ENCODE measurements around the gene ADGRA1. TPM values are rescaled to one million over a fixed set of nuclear protein-coding genes. Genes with fewer than 3 reads are reported as not detected.
A peak's percentile ranks its signal among the peaks of the same experiment; 100 is the strongest.

Gene ADGRA1, protein sequence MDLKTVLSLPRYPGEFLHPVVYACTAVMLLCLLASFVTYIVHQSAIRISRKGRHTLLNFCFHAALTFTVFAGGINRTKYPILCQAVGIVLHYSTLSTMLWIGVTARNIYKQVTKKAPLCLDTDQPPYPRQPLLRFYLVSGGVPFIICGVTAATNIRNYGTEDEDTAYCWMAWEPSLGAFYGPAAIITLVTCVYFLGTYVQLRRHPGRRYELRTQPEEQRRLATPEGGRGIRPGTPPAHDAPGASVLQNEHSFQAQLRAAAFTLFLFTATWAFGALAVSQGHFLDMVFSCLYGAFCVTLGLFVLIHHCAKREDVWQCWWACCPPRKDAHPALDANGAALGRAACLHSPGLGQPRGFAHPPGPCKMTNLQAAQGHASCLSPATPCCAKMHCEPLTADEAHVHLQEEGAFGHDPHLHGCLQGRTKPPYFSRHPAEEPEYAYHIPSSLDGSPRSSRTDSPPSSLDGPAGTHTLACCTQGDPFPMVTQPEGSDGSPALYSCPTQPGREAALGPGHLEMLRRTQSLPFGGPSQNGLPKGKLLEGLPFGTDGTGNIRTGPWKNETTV
- not detected in 2 replicates for polyA plus RNA-seq (2011; rRNA removed)
- not detected in 2 replicates for polyA plus RNA-seq (2012; cell fraction: cytosol; rRNA removed)
- 0.02 TPM in 1 of 2 replicates, not detected in the other for polyA plus RNA-seq (2012; cell fraction: nucleus; rRNA removed)
- polyA plus RNA-seq (2017; fragmentation: RNase III; extraction: RNeasy Plus Mini Kit Qiagen cat#74134 plus additional on column Dnase treatment): 0.03 TPM in 1 of 3 replicates, not detected in the others
- not detected in 2 replicates for polyA minus RNA-seq (2011; rRNA and poly(A)+ RNA removed)

DNA sequence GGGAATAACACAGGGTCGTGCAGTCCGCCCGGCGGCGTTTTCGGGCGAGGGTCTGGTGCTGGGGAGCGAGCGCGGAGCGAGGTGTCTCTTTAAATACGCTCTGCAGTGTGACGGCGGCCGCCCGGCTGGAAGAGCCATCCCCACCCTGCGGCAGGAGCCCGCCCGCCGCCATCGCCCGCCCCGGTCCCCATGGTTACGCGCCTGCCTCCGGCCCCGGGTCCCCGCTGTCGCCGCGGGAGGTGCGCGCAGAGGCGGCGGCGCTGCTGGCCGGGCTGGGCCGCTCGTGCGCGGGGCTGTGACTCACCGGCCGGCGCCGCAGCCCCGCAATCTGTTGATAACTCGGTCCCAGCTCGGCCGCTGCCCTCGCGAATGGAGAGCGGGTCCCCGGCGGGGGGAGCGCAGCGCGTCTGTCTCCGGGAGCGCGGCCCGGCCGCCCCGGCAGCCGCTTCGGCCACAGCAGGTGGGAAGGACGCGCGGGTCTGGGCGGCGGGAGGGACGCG lies at the start of gene ADGRA1:
ADGRA1 (plus strand) TSS at position 246 of the 500 bp plus-strand sequence. CDS start 986 bp downstream, outside the sequence.
- FAIRE-seq (no peak), DNase-seq (ENCODE audit: low read depth in 1 of 2, low spot score in 1 of 2) (no peak), ATAC-seq (peak; percentile 19 to 37; a peak in 3 of 6 replicates)
- TF ChIP-seq FOXS1 (CRISPR knock-in tag; IDR thresholded peaks at IDR 0.05): no peak
- TF ChIP-seq, protein P1, sequence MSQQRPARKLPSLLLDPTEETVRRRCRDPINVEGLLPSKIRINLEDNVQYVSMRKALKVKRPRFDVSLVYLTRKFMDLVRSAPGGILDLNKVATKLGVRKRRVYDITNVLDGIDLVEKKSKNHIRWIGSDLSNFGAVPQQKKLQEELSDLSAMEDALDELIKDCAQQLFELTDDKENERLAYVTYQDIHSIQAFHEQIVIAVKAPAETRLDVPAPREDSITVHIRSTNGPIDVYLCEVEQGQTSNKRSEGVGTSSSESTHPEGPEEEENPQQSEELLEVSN (IDR thresholded peaks at IDR 0.05; ENCODE audit: borderline replicate concordance, low read depth): no peak
- TF ChIP-seq HOXB13 (CRISPR knock-in tag; IDR thresholded peaks at IDR 0.05; ENCODE audit: low read depth): no peak
- TF ChIP-seq, protein P2, sequence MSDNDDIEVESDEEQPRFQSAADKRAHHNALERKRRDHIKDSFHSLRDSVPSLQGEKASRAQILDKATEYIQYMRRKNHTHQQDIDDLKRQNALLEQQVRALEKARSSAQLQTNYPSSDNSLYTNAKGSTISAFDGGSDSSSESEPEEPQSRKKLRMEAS (IDR thresholded peaks at IDR 0.05): no peak
- TF ChIP-seq, protein P3, sequence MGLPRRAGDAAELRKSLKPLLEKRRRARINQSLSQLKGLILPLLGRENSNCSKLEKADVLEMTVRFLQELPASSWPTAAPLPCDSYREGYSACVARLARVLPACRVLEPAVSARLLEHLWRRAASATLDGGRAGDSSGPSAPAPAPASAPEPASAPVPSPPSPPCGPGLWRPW (IDR thresholded peaks at IDR 0.05): no peak
- TF ChIP-seq, protein P4, sequence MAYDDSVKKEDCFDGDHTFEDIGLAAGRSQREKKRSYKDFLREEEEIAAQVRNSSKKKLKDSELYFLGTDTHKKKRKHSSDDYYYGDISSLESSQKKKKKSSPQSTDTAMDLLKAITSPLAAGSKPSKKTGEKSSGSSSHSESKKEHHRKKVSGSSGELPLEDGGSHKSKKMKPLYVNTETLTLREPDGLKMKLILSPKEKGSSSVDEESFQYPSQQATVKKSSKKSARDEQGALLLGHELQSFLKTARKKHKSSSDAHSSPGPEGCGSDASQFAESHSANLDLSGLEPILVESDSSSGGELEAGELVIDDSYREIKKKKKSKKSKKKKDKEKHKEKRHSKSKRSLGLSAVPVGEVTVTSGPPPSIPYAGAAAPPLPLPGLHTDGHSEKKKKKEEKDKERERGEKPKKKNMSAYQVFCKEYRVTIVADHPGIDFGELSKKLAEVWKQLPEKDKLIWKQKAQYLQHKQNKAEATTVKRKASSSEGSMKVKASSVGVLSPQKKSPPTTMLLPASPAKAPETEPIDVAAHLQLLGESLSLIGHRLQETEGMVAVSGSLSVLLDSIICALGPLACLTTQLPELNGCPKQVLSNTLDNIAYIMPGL (CRISPR knock-in tag; IDR thresholded peaks at IDR 0.05; ENCODE audit: borderline replicate concordance): no peak
- no peak for TF ChIP-seq CHD2 (IDR thresholded peaks at IDR 0.05; ENCODE audit: low read length, partially characterized antibody)
- TF ChIP-seq EP300 (IDR thresholded peaks at IDR 0.05): no peak
- TF ChIP-seq, protein P5, sequence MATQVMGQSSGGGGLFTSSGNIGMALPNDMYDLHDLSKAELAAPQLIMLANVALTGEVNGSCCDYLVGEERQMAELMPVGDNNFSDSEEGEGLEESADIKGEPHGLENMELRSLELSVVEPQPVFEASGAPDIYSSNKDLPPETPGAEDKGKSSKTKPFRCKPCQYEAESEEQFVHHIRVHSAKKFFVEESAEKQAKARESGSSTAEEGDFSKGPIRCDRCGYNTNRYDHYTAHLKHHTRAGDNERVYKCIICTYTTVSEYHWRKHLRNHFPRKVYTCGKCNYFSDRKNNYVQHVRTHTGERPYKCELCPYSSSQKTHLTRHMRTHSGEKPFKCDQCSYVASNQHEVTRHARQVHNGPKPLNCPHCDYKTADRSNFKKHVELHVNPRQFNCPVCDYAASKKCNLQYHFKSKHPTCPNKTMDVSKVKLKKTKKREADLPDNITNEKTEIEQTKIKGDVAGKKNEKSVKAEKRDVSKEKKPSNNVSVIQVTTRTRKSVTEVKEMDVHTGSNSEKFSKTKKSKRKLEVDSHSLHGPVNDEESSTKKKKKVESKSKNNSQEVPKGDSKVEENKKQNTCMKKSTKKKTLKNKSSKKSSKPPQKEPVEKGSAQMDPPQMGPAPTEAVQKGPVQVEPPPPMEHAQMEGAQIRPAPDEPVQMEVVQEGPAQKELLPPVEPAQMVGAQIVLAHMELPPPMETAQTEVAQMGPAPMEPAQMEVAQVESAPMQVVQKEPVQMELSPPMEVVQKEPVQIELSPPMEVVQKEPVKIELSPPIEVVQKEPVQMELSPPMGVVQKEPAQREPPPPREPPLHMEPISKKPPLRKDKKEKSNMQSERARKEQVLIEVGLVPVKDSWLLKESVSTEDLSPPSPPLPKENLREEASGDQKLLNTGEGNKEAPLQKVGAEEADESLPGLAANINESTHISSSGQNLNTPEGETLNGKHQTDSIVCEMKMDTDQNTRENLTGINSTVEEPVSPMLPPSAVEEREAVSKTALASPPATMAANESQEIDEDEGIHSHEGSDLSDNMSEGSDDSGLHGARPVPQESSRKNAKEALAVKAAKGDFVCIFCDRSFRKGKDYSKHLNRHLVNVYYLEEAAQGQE (IDR thresholded peaks at IDR 0.05): no peak
- no peak for TF ChIP-seq EHF (CRISPR knock-in tag; IDR thresholded peaks at IDR 0.05)
- no peak for TF ChIP-seq SREBF2 (IDR thresholded peaks at IDR 0.05)
- no peak for TF ChIP-seq CEBPB (IDR thresholded peaks at IDR 0.05)
- no peak for TF ChIP-seq MAFK (IDR thresholded peaks at IDR 0.05; ENCODE audit: partially characterized antibody)
- H3K4me3 ChIP-seq: peak within 1 kb of the TSS; percentile 40
- WGBS (ENCODE audit: missing lambda C conversion rate): 3% methylated on average over 11 of the region's 72 CpGs
- H3K4me1 ChIP-seq: peaks cover 10% of the 10 kb centered on the region; the same call in 2 of the 3 replicates
- no peaks in the 10 kb centered on the region for H3K9me3 ChIP-seq
- ChIA-PET POLR2A (no interaction called here), CTCF (no interaction called here)
- H3K4me2 ChIP-seq: peak within 1 kb of the TSS; percentile 88
- no peak within 1 kb of the TSS for H3K27ac ChIP-seq

DNA sequence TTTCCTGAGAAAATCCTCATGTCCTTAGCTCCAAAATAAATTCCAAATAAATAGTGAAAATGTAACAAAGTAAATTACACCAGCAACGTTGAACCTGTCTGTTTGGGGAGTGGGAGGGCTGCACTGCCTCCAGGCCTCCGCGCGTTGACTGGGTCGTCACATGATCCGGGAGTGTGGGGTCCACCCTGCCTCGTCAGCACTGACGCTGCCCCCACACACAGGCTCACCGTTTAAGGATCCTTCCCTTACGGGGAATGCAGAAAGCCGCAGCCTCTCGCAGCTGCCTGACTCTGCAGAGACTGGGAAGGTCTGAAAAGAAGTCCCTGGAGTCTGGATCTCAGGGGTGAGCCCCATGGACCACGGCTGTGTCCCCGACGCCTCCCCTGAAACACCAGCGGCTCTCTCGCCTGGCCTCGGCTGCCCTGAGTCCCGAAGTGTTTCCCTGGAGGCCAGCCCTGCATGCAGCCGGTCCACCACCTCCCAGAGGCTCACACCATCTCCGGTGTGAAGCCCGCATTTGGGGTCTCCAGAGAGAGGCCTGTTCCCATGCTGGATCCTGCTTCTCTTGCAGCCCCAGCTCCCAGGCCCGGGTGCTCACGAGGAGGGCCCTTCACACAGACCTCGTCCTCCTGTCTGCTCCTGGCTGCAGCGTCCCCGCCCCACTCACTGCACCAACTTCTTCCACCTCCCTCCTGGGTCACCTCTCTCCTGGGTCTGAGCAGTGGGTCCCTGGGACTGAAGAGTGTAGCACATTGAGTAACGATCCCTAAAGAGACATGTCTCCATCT lies 49.5 kb upstream of the ADGRA1 start:
- no peak for TF ChIP-seq CEBPB (IDR thresholded peaks at IDR 0.05)
- TF ChIP-seq ZNF302 (CRISPR knock-in tag; IDR thresholded peaks at IDR 0.05): no peak
- TF ChIP-seq ZSCAN20 (CRISPR knock-in tag; IDR thresholded peaks at IDR 0.05): no peak
- TF ChIP-seq JUNB (IDR thresholded peaks at IDR 0.05): no peak
- TF ChIP-seq PHF8 (IDR thresholded peaks at IDR 0.05; ENCODE audit: borderline replicate concordance, low read depth): no peak
- TF ChIP-seq, protein P6, sequence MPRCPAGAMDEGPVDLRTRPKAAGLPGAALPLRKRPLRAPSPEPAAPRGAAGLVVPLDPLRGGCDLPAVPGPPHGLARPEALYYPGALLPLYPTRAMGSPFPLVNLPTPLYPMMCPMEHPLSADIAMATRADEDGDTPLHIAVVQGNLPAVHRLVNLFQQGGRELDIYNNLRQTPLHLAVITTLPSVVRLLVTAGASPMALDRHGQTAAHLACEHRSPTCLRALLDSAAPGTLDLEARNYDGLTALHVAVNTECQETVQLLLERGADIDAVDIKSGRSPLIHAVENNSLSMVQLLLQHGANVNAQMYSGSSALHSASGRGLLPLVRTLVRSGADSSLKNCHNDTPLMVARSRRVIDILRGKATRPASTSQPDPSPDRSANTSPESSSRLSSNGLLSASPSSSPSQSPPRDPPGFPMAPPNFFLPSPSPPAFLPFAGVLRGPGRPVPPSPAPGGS (IDR thresholded peaks at IDR 0.05): no peak
- no peak for TF ChIP-seq MYC (IDR thresholded peaks at IDR 0.05; ENCODE audit: borderline replicate concordance, low read length)
- no peak for TF ChIP-seq MAZ (IDR thresholded peaks at IDR 0.05; ENCODE audit: borderline replicate concordance, low read depth, low read length)
- no peak for TF ChIP-seq RFX5 (IDR thresholded peaks at IDR 0.05)
- DNase-seq (ENCODE audit: low read depth in 1 of 2, low spot score in 1 of 2): no peak
- FAIRE-seq: no peak
- ATAC-seq: no peak
- 64% methylated on average over 27 of the region's 28 CpGs for WGBS (ENCODE audit: missing lambda C conversion rate)
- Histone ChIP-seq H3K4me1 (no peaks in the 10 kb centered on the region), H3K27ac (no peak overlapping the region), H3K9me3 (no peaks in the 10 kb centered on the region), H3K4me3 (no peak overlapping the region), H3K4me2 (no peak overlapping the region)
- POLR2A ChIA-PET: no interaction called here
- CTCF ChIA-PET: interaction anchor here (0.9 kb wide), 1 partner anchor 11 kb away, joined by 7 read pairs; no protein-coding TSS in a partner anchor
